A673 (cell line): Measurements from ENCODE around the gene STX17. TPM values are rescaled to one million over a fixed set of nuclear protein-coding genes. Genes with fewer than 3 reads are reported as not detected.

Source experiments
- BruUV-seq: library from RNA; stranded (reverse); fragments of 400-500 nt; replicated peaks from 2 replicates; lab custom pipeline; 2021; lab: Mats Ljungman, UMichigan
- CTCF ChIA-PET: fragments of 300-600 bp; sonication (Branson Sonifier 250); formaldehyde crosslinking; loops from one replicate; lab custom pipeline; 2022; ENCODE audit warnings: antibody characterized with exemption; lab: Charles Lee
- POLR2A ChIA-PET: fragments of 300-600 bp; sonication (Branson Sonifier 250); formaldehyde crosslinking; loops from one replicate; lab custom pipeline; 2022; ENCODE audit warnings: antibody characterized with exemption; ENCODE audit not compliant: low non-redundant PET; lab: Charles Lee
- DNase-seq: peaks from one replicate; pipeline ENCODE4 v3.0.0-alpha.2; 2015; ENCODE audit warnings: low spot score
- H3K27ac ChIP-seq: fragments of 200-600 bp; sonication (generic); 2 replicates; pipeline ENCODE4 v1.5.1; 2016; ENCODE audit warnings: mixed run types, low read depth, mild to moderate bottlenecking, mixed read lengths, antibody characterized with exemption, low read length; ENCODE audit not compliant: poor library complexity, severe bottlenecking
- H3K27me3 ChIP-seq: fragments of 200-600 bp; sonication (generic); replicated peaks from 2 replicates; pipeline ENCODE4 v1.6.1; 2017; ENCODE audit warnings: mixed run types, low read depth, mild to moderate bottlenecking, mixed read lengths, antibody characterized with exemption, low read length; ENCODE audit not compliant: insufficient read depth, poor library complexity
- H3K36me3 ChIP-seq: fragments of 200-600 bp; sonication (generic); 2 replicates; pipeline ENCODE4 v1.6.1; 2016; ENCODE audit warnings: mixed run types, mild to moderate bottlenecking, mixed read lengths, antibody characterized with exemption, low read length; ENCODE audit not compliant: insufficient read depth, poor library complexity, severe bottlenecking
- H3K4me1 ChIP-seq: fragments of 200-600 bp; sonication (generic); 2 replicates; pipeline ENCODE4 v1.6.1; 2017; ENCODE audit warnings: mixed run types, mild to moderate bottlenecking, mixed read lengths, antibody characterized with exemption, low read length; ENCODE audit not compliant: insufficient read depth, poor library complexity, severe bottlenecking
- H3K4me3 ChIP-seq: fragments of 200-600 bp; sonication (generic); 2 replicates; pipeline ENCODE4 v1.5.1; 2016; ENCODE audit warnings: low read depth, mixed run types, mild to moderate bottlenecking, mixed read lengths, low read length; ENCODE audit not compliant: poor library complexity, severe bottlenecking
- H3K9me3 ChIP-seq: fragments of 200-600 bp; sonication (generic); 2 replicates; pipeline ENCODE4 v1.6.1; 2016; ENCODE audit warnings: mixed run types, low read depth, mild to moderate bottlenecking, mixed read lengths, antibody characterized with exemption, low read length; ENCODE audit not compliant: poor library complexity, severe bottlenecking
- EZH2 ChIP-seq: fragments of 200-600 bp; sonication (generic); IDR thresholded peaks from 2 replicates; pipeline ENCODE4 v1.6.1; 2017; ENCODE audit warnings: borderline replicate concordance, low read depth, mild to moderate bottlenecking, mixed read lengths, antibody characterized with exemption, low read length; ENCODE audit not compliant: poor library complexity, severe bottlenecking
- intact Hi-C: fragments of 100-400 bp; cut with micrococcal nuclease; formaldehyde crosslinking; loops from one replicate; pipeline ENCODE4 v1.10.0; 2022; ENCODE audit not compliant: unreplicated experiment
- total RNA-seq: library from RNA; stranded (reverse); gene quantifications from 2 replicates; pipeline ENCODE4 v1.2.3, GENCODE V29; 2021
- TF ChIP-seq, protein P1 (sequence below): fragments of 300-800, 200-600 bp; sonication (generic); conservative IDR thresholded peaks from 2 replicates; pipeline ENCODE4 v1.5.1; 2017; ENCODE audit warnings: low read depth, mild to moderate bottlenecking, antibody characterized with exemption, low read length, moderate library complexity, mixed read lengths

The STX17 gene
- total RNA-seq, 1 experiment from 2014 or later, result 20.9 TPM

DNA sequence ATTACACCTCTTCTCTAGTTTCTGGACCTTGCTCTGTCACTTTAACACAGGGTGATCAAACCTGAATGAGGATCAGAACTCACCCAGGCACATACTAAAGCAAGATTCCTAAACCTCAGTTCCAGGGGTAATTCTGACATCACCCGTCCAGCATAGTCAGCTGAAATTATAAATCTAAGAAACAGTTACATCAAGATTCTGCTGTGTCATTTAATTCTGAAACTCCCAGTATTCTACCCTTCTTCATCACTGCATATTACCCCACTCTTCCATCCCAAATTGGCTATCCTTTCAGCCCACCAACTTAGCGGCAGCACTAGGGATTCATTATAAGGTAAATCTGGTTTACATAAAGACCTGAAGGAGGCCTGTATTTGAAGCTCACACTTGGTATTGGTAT, 64.0 kb downstream of the STX17 start:
- H3K4me3 ChIP-seq, result no peak overlapping the region
- TF ChIP-seq, protein P1, sequence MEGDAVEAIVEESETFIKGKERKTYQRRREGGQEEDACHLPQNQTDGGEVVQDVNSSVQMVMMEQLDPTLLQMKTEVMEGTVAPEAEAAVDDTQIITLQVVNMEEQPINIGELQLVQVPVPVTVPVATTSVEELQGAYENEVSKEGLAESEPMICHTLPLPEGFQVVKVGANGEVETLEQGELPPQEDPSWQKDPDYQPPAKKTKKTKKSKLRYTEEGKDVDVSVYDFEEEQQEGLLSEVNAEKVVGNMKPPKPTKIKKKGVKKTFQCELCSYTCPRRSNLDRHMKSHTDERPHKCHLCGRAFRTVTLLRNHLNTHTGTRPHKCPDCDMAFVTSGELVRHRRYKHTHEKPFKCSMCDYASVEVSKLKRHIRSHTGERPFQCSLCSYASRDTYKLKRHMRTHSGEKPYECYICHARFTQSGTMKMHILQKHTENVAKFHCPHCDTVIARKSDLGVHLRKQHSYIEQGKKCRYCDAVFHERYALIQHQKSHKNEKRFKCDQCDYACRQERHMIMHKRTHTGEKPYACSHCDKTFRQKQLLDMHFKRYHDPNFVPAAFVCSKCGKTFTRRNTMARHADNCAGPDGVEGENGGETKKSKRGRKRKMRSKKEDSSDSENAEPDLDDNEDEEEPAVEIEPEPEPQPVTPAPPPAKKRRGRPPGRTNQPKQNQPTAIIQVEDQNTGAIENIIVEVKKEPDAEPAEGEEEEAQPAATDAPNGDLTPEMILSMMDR, result no peak
- no peak for TF ChIP-seq EZH2
- H3K27ac ChIP-seq, result no peak overlapping the region
- no peaks in the 10 kb centered on the region for H3K27me3 ChIP-seq
- DNase-seq, result no peak
- POLR2A ChIA-PET, result no interaction called here
- no peaks in the 10 kb centered on the region for H3K4me1 ChIP-seq
- intact Hi-C loops, result no loop called here
- CTCF ChIA-PET, result no interaction called here
- no TSS peak for BruUV-seq
- H3K36me3 ChIP-seq, result peaks cover 4% of the 10 kb centered on the region
- no peaks in the 10 kb centered on the region for H3K9me3 ChIP-seq

DNA sequence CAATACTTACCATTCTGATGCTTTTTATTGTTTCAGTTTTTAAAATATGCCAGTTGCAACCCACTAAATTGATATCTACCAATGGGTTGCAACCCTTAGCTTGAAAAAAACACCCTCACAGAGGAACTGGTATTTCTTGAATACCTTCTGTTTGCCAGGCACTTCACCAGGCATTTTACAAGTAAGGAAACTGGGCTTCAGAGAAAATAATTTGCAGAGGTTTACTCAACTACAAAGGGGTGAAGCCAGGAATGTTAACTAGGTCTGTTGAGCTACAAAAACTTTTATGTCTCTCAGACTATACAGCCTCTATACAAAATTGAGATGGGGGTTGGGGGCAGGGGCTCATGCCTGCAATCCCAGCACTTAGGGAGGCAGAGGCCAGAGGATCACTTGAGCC, 65.0 kb downstream of the STX17 start:
- Histone ChIP-seq H3K27me3 (no peaks in the 10 kb centered on the region), H3K4me3 (no peak overlapping the region), H3K4me1 (no peaks in the 10 kb centered on the region), H3K36me3 (peaks cover 4% of the 10 kb centered on the region), H3K9me3 (no peaks in the 10 kb centered on the region), H3K27ac (no peak overlapping the region)
- no peak for DNase-seq
- CTCF ChIA-PET, result no interaction called here
- POLR2A ChIA-PET, result no interaction called here
- no TSS peak for BruUV-seq
- intact Hi-C loops, result no loop called here
- no peak for TF ChIP-seq EZH2
- TF ChIP-seq, protein P1, result no peak

DNA sequence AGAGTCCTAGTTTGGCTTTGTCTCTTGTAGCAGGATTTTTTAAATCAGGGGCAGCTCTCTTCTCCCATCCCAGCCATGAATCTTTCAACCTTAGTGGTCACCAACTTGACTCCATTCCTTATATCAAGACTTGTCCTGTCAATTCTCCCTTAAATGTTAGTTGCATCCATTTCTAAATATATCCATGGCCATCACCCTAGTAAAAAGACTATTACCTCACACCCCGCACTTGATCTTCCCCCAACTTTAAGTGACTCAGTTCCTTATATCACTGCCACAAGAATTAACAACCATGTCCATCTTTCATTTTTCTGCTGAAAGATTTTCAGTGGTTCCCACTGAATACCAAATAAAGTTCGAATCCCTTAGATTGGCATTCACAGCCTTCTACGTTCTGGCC, 67.0 kb downstream of the STX17 start:
- BruUV-seq, result no TSS peak

More for the DNA sequence above, 67.0 kb downstream of the STX17 start:
- no peaks in the 10 kb centered on the region for H3K9me3 ChIP-seq
- H3K4me1 ChIP-seq, result no peaks in the 10 kb centered on the region
- no peak for DNase-seq
- H3K4me3 ChIP-seq, result no peak overlapping the region
- no peaks in the 10 kb centered on the region for H3K27me3 ChIP-seq
- ChIA-PET CTCF (no interaction called here), POLR2A (no interaction called here)
- TF ChIP-seq, protein P1, result no peak
- TF ChIP-seq EZH2, result no peak
- peaks cover 4% of the 10 kb centered on the region for H3K36me3 ChIP-seq
- no peak overlapping the region for H3K27ac ChIP-seq
- intact Hi-C loops, result no loop called here
